Measurements from ENCODE around the gene MBD6. TPM values are rescaled to one million over a fixed set of nuclear protein-coding genes. Genes with fewer than 3 reads are reported as not detected.

Gene MBD6, protein sequence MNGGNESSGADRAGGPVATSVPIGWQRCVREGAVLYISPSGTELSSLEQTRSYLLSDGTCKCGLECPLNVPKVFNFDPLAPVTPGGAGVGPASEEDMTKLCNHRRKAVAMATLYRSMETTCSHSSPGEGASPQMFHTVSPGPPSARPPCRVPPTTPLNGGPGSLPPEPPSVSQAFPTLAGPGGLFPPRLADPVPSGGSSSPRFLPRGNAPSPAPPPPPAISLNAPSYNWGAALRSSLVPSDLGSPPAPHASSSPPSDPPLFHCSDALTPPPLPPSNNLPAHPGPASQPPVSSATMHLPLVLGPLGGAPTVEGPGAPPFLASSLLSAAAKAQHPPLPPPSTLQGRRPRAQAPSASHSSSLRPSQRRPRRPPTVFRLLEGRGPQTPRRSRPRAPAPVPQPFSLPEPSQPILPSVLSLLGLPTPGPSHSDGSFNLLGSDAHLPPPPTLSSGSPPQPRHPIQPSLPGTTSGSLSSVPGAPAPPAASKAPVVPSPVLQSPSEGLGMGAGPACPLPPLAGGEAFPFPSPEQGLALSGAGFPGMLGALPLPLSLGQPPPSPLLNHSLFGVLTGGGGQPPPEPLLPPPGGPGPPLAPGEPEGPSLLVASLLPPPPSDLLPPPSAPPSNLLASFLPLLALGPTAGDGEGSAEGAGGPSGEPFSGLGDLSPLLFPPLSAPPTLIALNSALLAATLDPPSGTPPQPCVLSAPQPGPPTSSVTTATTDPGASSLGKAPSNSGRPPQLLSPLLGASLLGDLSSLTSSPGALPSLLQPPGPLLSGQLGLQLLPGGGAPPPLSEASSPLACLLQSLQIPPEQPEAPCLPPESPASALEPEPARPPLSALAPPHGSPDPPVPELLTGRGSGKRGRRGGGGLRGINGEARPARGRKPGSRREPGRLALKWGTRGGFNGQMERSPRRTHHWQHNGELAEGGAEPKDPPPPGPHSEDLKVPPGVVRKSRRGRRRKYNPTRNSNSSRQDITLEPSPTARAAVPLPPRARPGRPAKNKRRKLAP
- total RNA-seq = 2.7 and 3.3 TPM in 2 replicates

DNA sequence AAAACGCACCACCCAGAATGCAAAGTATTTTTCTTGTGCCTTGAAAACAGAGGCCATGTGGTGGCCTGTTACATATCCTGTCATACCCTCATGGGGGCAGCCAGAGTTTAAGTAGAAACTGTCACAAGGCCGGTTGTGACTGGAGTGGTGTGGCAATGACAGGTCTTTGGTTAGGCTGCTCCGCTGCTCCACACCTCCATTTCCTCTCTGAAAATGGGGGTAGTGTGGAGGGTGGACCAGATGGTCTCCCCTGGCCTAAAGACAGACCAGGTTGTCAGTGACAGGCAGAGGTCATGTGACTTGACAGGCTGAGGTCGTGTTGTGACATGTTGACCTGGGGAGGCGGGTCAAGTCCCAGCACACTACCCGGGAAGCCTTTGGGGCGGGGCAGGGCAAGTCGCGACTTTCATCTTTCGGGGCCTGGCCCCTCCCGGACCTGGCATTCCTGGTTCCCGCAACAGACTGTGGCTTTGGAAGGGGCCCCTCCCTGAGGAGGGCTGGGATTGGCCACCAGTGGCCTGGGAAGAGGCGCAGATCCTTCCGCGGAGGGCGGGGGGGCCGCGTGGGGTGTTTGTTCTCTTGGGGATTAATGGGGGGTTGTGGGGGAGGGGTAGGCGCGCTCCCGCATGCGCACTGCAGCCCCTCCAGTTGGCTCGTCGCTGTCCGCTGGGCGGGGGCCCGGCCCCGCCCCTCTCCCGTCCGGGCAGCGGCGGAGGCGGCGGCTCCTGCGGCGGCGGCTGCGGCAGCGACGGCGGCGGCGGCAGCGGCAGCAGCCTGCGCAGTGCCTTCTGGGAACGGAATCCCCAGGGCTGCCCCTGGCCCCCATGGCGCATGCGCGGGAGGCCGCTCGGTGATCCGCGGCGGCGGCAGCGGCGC, at the start of gene MBD6:
Gene MBD6, plus strand, starts transcription at position 814 of the 876 bp plus-strand sequence. CDS start 1,480 bp downstream, outside the sequence.

DNA sequence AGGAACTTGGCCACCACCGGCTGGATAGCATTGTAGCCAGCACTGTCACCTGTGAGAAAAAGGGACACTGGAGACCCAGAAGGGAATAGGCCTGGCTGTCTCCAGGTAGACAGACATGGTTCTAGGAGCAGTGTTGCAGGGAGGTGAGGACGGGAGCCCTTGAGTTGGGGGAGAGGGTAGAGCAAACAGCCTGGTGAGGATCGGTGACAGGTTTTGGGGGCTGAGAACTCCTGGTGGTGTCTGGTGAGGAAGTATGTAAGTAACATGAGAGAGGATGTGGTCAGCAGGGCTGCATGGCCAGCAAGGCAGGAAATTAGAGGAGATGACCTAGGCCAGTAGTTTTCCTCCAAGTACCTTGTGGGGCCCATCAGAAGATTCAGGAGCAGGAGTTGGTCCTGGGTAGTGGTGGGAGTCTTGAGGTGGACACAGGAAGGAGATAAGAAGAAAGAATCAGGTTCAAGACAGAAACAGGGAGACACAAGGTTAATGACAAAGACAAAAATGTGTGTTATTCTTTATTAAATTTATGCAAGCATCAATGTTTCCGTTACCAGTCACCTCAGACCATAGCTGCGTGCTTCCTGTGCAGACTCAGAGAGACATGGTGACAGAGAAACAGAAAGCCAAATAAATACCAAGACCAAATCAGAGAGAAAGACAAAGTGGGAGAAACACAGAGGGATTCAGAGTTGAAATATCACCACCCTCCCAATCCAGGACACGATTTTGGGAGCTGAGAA, 43.1 kb upstream of the MBD6 start, which contains the start of gene ARHGAP9:
Gene ARHGAP9, minus strand, starts transcription at position 491 of the 740 bp plus-strand sequence. Its CDS starts 460 bp downstream, at position 31.

DNA sequence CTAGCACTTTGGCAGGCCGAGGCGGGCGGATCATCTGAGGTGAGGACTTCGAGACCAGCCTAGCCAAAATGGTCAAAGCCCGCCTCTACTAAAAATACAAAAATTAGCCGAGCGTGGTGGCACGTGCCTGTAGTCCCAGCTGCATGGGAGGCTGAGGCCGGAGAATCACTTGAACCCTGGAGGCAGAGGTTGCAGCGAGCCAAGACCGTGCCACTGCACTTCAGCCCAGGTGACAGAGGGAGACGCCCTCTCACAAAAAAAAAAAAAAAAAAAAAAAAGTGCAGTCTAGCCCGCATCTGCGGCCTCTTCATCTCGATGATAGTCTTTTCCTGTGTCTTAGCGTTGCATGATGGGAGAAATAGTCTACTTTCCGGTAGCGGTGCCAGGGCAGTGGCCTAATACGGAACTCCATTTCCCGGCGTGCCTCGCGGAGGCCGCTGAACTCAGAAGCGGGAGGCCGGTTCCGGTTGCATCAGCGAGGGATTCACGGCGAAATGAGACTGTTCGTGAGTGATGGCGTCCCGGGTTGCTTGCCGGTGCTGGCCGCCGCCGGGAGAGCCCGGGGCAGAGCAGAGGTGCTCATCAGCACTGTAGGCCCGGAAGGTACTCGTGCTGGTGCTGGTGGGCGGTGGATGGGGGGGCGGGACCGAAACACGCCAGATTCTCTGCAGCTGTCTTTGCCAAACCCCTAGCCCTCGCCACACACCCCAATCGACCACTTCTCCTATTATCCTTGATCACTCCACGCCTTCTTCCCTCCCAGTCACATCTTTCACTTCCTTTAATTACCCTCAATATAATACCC, 34.8 kb upstream of the MBD6 start, which contains the start of gene MARS1:
Gene MARS1, plus strand, starts transcription at position 472 of the 805 bp plus-strand sequence. Its CDS starts 23 bp downstream, at position 495.

DNA sequence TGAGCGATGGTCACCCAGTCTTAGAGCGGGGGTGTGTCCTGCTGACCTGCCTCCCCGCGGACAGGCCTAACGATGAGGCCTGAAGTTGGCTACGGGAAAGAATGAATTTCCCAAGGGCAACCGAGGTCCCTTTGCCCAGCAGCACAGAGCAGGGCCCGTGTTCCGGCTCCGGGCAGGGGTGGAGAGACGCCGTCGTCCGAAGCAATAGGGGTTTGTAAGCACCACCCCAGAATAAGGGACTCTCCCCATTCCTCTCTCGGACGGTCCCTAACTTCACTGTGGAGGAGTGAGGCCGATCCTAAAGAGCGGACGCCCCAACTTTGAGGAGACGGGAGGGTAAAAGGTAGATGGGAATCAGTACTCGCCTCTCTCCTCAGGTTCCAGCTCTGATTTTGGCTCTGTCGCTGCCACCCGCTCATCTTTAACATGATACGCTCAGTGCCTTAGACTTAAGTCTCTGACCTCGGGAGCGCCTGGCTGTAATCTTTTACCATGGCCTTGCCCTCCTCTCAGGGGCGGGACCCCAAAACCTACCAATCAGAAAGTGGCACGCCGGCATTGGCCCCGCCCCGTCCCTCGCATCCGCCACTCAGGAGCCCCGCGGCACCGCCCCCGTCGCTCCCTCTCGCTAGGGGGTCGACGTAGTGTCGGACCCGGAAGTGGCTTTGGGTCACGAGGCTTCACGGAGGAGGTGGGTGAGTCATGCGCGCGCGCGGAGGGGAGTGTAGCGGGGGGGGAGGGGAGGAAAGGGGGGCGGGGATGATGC, 2.4 kb upstream of the MBD6 start, which contains the start of gene DDIT3:
Gene DDIT3, minus strand, starts transcription at position 462 of the 766 bp plus-strand sequence. CDS start 3,108 bp downstream, outside the sequence.

DNA sequence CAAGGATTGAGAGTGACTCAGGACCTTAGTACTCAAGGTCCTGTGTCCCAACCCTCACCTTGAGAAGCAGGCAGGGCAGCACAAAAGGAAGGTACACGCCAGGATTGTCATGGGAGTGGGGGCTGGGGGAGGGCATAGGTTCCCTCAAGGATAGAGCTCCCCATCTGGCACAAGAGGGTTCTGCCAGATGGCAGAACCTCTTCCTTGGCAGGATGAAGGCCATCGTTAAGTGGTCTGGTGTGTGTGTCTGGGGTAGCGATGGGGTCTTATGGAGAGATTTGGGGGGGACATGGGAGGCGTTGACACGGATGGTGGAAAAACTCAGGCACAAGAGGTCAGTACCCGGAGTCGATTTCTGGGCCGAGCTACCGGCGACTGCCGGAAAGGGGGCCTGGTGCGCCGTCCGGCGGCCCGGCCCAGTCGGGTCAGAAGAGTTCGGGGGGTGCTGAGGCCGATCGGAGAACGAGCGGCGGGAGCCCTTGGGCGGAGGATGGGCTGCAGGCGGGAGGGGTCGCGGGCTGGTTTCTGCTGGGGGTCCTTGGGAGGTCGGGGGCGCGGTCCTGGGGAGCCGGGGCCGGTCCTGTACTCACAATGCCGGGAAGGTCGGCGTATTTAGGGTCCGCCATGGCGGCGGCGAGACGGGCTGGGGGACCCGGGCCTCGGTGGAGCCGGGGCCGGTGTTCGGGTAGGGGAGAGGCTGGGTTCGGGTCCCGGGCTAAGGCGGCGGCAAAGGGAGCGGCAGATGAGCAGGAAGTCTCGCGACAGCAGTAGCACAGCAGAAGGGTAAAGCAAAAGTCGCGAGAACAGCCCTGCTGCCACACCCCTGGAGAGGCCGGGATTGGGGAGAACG, 24.0 kb downstream of the MBD6 start, which contains the start of gene DCTN2:
Gene DCTN2, minus strand, starts transcription at position 755 of the 850 bp plus-strand sequence. Its CDS starts 129 bp downstream, at position 626.

DNA sequence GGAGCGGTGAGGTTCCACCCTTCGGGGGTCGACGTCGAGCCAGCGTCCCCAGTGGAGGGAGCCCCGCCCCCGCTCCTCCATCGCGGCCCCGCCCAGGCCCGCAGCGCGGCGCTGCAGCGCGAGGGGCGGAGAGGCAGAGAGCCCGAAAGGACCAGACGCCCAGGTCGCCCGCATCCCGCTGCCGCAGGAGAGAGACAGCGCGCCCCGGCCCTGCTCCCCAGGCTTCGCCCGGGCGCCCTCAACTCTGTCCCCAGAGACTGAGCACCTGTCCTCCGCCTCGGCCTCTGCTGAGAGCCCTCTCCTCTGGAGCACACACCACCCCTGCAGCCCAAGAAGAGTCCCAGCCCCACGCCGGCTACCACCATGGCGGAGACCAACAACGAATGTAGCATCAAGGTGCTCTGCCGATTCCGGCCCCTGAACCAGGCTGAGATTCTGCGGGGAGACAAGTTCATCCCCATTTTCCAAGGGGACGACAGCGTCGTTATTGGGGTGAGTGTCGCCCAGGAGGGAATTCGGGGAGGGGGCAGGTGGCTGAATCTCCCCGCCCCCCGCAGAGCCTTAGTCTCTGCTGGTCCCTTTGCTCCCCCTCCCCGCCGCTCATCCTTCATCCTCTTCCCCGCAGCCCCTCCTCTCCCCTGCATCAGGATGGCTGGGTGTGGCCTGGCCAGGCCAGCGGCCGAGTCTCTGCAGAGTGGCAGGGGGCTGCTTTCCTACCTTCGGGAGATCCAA, 27.5 kb downstream of the MBD6 start, which contains the start of gene KIF5A:
Gene KIF5A, plus strand, starts transcription at position 136 of the 732 bp plus-strand sequence. Its CDS starts 228 bp downstream, at position 364.

Other genes starting within 250 kb of the MBD6 start
- 13.9 and 20.1 TPM in 2 replicates for gene R3HDM2, start 91.8 kb upstream of the MBD6 start, total RNA-seq
- gene INHBC, start 88.0 kb upstream of the MBD6 start, total RNA-seq = not detected in 2 replicates
- 0.70 TPM in 1 of 2 replicates, not detected in the other for gene INHBE, start 67.5 kb upstream of the MBD6 start, total RNA-seq
- 0.57 and 3.4 TPM in 2 replicates for gene GLI1, start 63.0 kb upstream of the MBD6 start, total RNA-seq
- not detected in 2 replicates for gene ARHGAP9, start 43.0 kb upstream of the MBD6 start, total RNA-seq
- gene MARS1, start 34.8 kb upstream of the MBD6 start, total RNA-seq = 135 and 151 TPM in 2 replicates
- gene DDIT3, start 2.3 kb upstream of the MBD6 start, total RNA-seq = 18.9 and 54.0 TPM in 2 replicates
- gene DCTN2, start 24.4 kb downstream of the MBD6 start, total RNA-seq = 175 and 190 TPM in 2 replicates
- gene KIF5A, start 27.2 kb downstream of the MBD6 start, total RNA-seq = 0.08 and 0.19 TPM in 2 replicates
- 57.7 and 73.4 TPM in 2 replicates for gene PIP4K2C, start 68.4 kb downstream of the MBD6 start, total RNA-seq
- 5.7 and 11.7 TPM in 2 replicates for gene DTX3, start 82.0 kb downstream of the MBD6 start, total RNA-seq
- gene ARHGEF25, start 88.6 kb downstream of the MBD6 start, total RNA-seq = 0.76 and 2.0 TPM in 2 replicates
- 0.34 and 1.2 TPM in 2 replicates for gene B4GALNT1, start 110.4 kb downstream of the MBD6 start, total RNA-seq
- 137 and 149 TPM in 2 replicates for gene OS9, start 171.3 kb downstream of the MBD6 start, total RNA-seq
- 0.80 and 0.94 TPM in 2 replicates for gene AGAP2, start 215.9 kb downstream of the MBD6 start, total RNA-seq
- gene TSPAN31, start 222.2 kb downstream of the MBD6 start, total RNA-seq = 54.4 and 65.6 TPM in 2 replicates
- 102 and 145 TPM in 2 replicates for gene CDK4, start 229.5 kb downstream of the MBD6 start, total RNA-seq
- 6.1 and 9.1 TPM in 2 replicates for gene MARCHF9, start 232.3 kb downstream of the MBD6 start, total RNA-seq
- gene CYP27B1, start 244.3 kb downstream of the MBD6 start, total RNA-seq = 92.0 and 93.4 TPM in 2 replicates
- 11.6 and 13.9 TPM in 2 replicates for gene METTL1, start 249.3 kb downstream of the MBD6 start, total RNA-seq
- 4.9 and 5.2 TPM in 2 replicates for gene EEF1AKMT3, start 249.8 kb downstream of the MBD6 start, total RNA-seq

Measured in hair follicular keratinocyte (primary cell).